Keratinocyte (primary cell): ENCODE results near the gene TARM1. TPM values are rescaled to one million over a fixed set of nuclear protein-coding genes. Genes with fewer than 3 reads are reported as not detected.

Experiments
- DNase-seq: peaks from one replicate; pipeline ENCODE4 v3.0.0-alpha.2; 2011; ENCODE audit warnings: low read depth, missing footprints, low spot score
- FAIRE-seq: peaks from 2 replicates; lab custom pipeline; 2011; peaks lifted over from hg19 to GRCh38; lab: Jason Lieb, UNC
- H2AFZ ChIP-seq: 2 replicates; pipeline ENCODE4 v1.6.0; 2012; ENCODE audit warnings: low read length, control low read depth, inconsistent platforms; ENCODE audit not compliant: control insufficient read depth
- H3K27ac ChIP-seq: 2 replicates; pipeline ENCODE4 v1.5.1; 2011; ENCODE audit warnings: low read length; ENCODE audit not compliant: control insufficient read depth, insufficient read depth
- H3K27me3 ChIP-seq: 3 replicates; pipeline ENCODE4 v1.6.0; 2011; ENCODE audit warnings: low read length; ENCODE audit not compliant: control insufficient read depth, insufficient read depth; ENCODE audit errors: extremely low read depth
- H3K36me3 ChIP-seq, 2 experiments: 2 replicates in 1 of 2; 3 replicates in 1 of 2; pipeline ENCODE4 v1.5.1; 2011; ENCODE audit warnings: low read length in 2 of 2, mild to moderate bottlenecking in 1 of 2; ENCODE audit not compliant: control insufficient read depth in 2 of 2, insufficient read depth in 2 of 2; ENCODE audit errors: extremely low read depth in 1 of 2
- H3K4me1 ChIP-seq: 3 replicates; pipeline ENCODE4 v1.5.1; 2011; ENCODE audit warnings: low read length; ENCODE audit not compliant: control insufficient read depth, insufficient read depth; ENCODE audit errors: extremely low read depth
- H3K4me2 ChIP-seq: 3 replicates; pipeline ENCODE4 v1.6.0; 2011; ENCODE audit warnings: low read depth, low read length; ENCODE audit not compliant: control insufficient read depth, insufficient read depth; ENCODE audit errors: extremely low read depth
- H3K4me3 ChIP-seq, 3 experiments: fragments of 200-600 bp in 1 of 3; sonication (generic) in 1 of 3; 2 replicates in 2 of 3; 3 replicates in 1 of 3; pipeline ENCODE4 v1.5.1; 2011 to 2016; ENCODE audit warnings: low read length in 3 of 3, mild to moderate bottlenecking in 3 of 3, control low read depth in 2 of 3, inconsistent platforms in 1 of 3, low read depth in 1 of 3, mixed read lengths in 1 of 3, mixed run types in 1 of 3, moderate library complexity in 1 of 3; ENCODE audit not compliant: control insufficient read depth in 2 of 3, insufficient read depth in 2 of 3; ENCODE audit errors: extremely low read depth in 1 of 3
- H3K79me2 ChIP-seq: 2 replicates; pipeline ENCODE4 v1.6.0; 2012; ENCODE audit warnings: low read length; ENCODE audit not compliant: control insufficient read depth, insufficient read depth
- H3K9ac ChIP-seq: 3 replicates; pipeline ENCODE4 v1.6.0; 2011; ENCODE audit warnings: low read length; ENCODE audit not compliant: control insufficient read depth, insufficient read depth; ENCODE audit errors: extremely low read depth
- H3K9me1 ChIP-seq: 3 replicates; pipeline ENCODE4 v1.6.0; 2011; ENCODE audit warnings: low read length; ENCODE audit not compliant: control insufficient read depth, insufficient read depth; ENCODE audit errors: extremely low read depth
- H3K9me3 ChIP-seq: 2 replicates; pipeline ENCODE4 v1.5.1; 2012; ENCODE audit warnings: low read depth, low read length; ENCODE audit not compliant: control insufficient read depth
- H4K20me1 ChIP-seq: 3 replicates; pipeline ENCODE4 v1.6.0; 2011; ENCODE audit warnings: low read length; ENCODE audit not compliant: control insufficient read depth, insufficient read depth; ENCODE audit errors: extremely low read depth
- EZH2 ChIP-seq: IDR thresholded peaks from one replicate; pipeline ENCODE4 v1.6.1; 2012; ENCODE audit warnings: inconsistent platforms, mild to moderate bottlenecking, low read length, moderate library complexity
- dilution Hi-C: fragments of 300-500 bp; cut with MboI; formaldehyde crosslinking; loops from one replicate; pipeline ENCODE4 v1.7.0; 2020; ENCODE audit warnings: low sequenced_read_pairs; ENCODE audit not compliant: extremely low pct_ligation_motif_present
- polyA plus RNA-seq, 5 experiments: library from polyadenylated mRNA; depleted of rRNA in 3 of 5; stranded (reverse) in 3 of 5; stranded (forward) in 1 of 5; unstranded in 1 of 5; fragments of >200 nt; gene quantifications; 1 replicate in 1 of 5; 2 replicates in 3 of 5; 3 replicates in 1 of 5; pipeline versions ENCODE4 v1.2.1 to v1.2.3, GENCODE V29; 2011 to 2012; ENCODE audit warnings: missing spikeins in 2 of 5, low read depth in 1 of 5, low replicate concordance in 1 of 5
- small RNA-seq, 3 experiments: library from RNA; depleted of rRNA; stranded (forward); fragments of <200 nt; gene quantifications; one replicate each; pipeline ENCODE3, GENCODE V24; 2012; ENCODE audit warnings: low read depth in 3 of 3, low replicate concordance in 1 of 3; ENCODE audit not compliant: insufficient read length in 3 of 3
- TF ChIP-seq, protein P1 (sequence below), 3 experiments: IDR thresholded peaks in 1 of 3; conservative IDR thresholded peaks in 1 of 3; optimal IDR thresholded peaks in 1 of 3; 2 replicates in 2 of 3; 3 replicates in 1 of 3; pipeline versions ENCODE3 to v1.5.1; 2011; ENCODE audit warnings: low read length in 3 of 3, mild to moderate bottlenecking in 3 of 3, moderate library complexity in 2 of 3, control low read depth in 1 of 3, inconsistent platforms in 1 of 3; ENCODE audit not compliant: insufficient read depth in 2 of 3; ENCODE audit errors: extremely low read depth in 1 of 3

The TARM1 gene
- polyA plus RNA-seq, 1 donor (not counting 4 experiments of a cell fraction or from before 2014, with no cell fraction given), result not detected

GRCh38 chr19:54021363-54021762 is 59.8 kb downstream of the TARM1 start:
- Histone ChIP-seq H3K79me2 (no peaks in the 10 kb centered on the region), H3K4me1 (no peaks in the 10 kb centered on the region), H3K36me3 (no peaks in the 10 kb centered on the region), H3K9me1 (no peaks in the 10 kb centered on the region), H2AFZ (no peak overlapping the region), H3K27me3 (no peaks in the 10 kb centered on the region), H3K27ac (no peak overlapping the region), H3K4me3 (no peak overlapping the region), H4K20me1 (no peaks in the 10 kb centered on the region), H3K4me2 (no peak overlapping the region), H3K9ac (no peak overlapping the region), H3K9me3 (no peaks in the 10 kb centered on the region)
- DNase-seq (no peak), FAIRE-seq (no peak)
- TF ChIP-seq EZH2, result no peak
- TF ChIP-seq, protein P1, sequence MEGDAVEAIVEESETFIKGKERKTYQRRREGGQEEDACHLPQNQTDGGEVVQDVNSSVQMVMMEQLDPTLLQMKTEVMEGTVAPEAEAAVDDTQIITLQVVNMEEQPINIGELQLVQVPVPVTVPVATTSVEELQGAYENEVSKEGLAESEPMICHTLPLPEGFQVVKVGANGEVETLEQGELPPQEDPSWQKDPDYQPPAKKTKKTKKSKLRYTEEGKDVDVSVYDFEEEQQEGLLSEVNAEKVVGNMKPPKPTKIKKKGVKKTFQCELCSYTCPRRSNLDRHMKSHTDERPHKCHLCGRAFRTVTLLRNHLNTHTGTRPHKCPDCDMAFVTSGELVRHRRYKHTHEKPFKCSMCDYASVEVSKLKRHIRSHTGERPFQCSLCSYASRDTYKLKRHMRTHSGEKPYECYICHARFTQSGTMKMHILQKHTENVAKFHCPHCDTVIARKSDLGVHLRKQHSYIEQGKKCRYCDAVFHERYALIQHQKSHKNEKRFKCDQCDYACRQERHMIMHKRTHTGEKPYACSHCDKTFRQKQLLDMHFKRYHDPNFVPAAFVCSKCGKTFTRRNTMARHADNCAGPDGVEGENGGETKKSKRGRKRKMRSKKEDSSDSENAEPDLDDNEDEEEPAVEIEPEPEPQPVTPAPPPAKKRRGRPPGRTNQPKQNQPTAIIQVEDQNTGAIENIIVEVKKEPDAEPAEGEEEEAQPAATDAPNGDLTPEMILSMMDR (optimal IDR thresholded peaks at IDR 0.05 in 1 of 3, IDR thresholded peaks at IDR 0.05 in 1 of 3, conservative IDR thresholded peaks at IDR 0.05 in 1 of 3; ENCODE audit: extremely low read depth in 1 of 3, insufficient read depth in 2 of 3, low read length in 3 of 3), result no peak
- dilution Hi-C loops, result no loop called here

Small RNAs within 50 kb of the gene (small RNA-seq; reads per million reads assigned to genes)
- gene AC012314.20, result 0 reads per million in 3 experiments

Other genes starting within 250 kb of the TARM1 start
- gene MYADM, start 213.5 kb downstream of the TARM1 start, polyA plus RNA-seq, result 16.8 to 24.6 TPM (median 19.4 TPM) in 3 replicates
- not detected in 3 replicates for gene PRKCG, start 199.2 kb downstream of the TARM1 start, polyA plus RNA-seq
- gene CACNG7, start 172.1 kb downstream of the TARM1 start, polyA plus RNA-seq, result not detected in 3 replicates
- not detected in 3 replicates for gene CACNG8, start 118.4 kb downstream of the TARM1 start, polyA plus RNA-seq
- gene CACNG6, start 89.7 kb downstream of the TARM1 start, polyA plus RNA-seq, result not detected in 3 replicates
- gene VSTM1, start 17.5 kb downstream of the TARM1 start, polyA plus RNA-seq, result not detected in 3 replicates
- 0.12 to 0.32 TPM (median 0.14 TPM) in 3 replicates for gene OSCAR, start 19.4 kb upstream of the TARM1 start, polyA plus RNA-seq
- gene NDUFA3, start 21.5 kb upstream of the TARM1 start, polyA plus RNA-seq, result 41.9 to 61.4 TPM (median 44.5 TPM) in 3 replicates
- 6.8 to 9.2 TPM (median 7.8 TPM) in 3 replicates for gene TFPT, start 34.3 kb upstream of the TARM1 start, polyA plus RNA-seq
- 25.7 to 56.9 TPM (median 42.2 TPM) in 3 replicates for gene PRPF31, start 34.4 kb upstream of the TARM1 start, polyA plus RNA-seq
- gene CNOT3, start 56.4 kb upstream of the TARM1 start, polyA plus RNA-seq, result 4.1 to 15.0 TPM (median 8.6 TPM) in 3 replicates
- gene LENG1, start 78.4 kb upstream of the TARM1 start, polyA plus RNA-seq, result 2.0 to 4.0 TPM (median 3.4 TPM) in 3 replicates
- 1.5 to 2.2 TPM (median 1.8 TPM) in 3 replicates for gene TMC4, start 91.8 kb upstream of the TARM1 start, polyA plus RNA-seq
- 41.3 to 70.2 TPM (median 62.7 TPM) in 3 replicates for gene MBOAT7, start 108.2 kb upstream of the TARM1 start, polyA plus RNA-seq
- 36.5 to 49.7 TPM (median 40.5 TPM) in 3 replicates for gene TSEN34, start 109.9 kb upstream of the TARM1 start, polyA plus RNA-seq
- gene RPS9, start 119.5 kb upstream of the TARM1 start, polyA plus RNA-seq, result 1,666 to 2,598 TPM (median 1,866 TPM) in 3 replicates
- gene LILRB3, start 141.6 kb upstream of the TARM1 start, polyA plus RNA-seq, result not detected in 3 replicates
- not detected in 3 replicates for gene LILRA6, start 161.4 kb upstream of the TARM1 start, polyA plus RNA-seq
- not detected in 3 replicates for gene LILRB5, start 175.9 kb upstream of the TARM1 start, polyA plus RNA-seq
- not detected in 3 replicates for gene LILRB2, start 199.7 kb upstream of the TARM1 start, polyA plus RNA-seq
- gene LILRA5, start 231.8 kb upstream of the TARM1 start, polyA plus RNA-seq, result not detected in 3 replicates